ENCODE measurements around the gene ZNF628.

The ZNF628 gene

DNA sequence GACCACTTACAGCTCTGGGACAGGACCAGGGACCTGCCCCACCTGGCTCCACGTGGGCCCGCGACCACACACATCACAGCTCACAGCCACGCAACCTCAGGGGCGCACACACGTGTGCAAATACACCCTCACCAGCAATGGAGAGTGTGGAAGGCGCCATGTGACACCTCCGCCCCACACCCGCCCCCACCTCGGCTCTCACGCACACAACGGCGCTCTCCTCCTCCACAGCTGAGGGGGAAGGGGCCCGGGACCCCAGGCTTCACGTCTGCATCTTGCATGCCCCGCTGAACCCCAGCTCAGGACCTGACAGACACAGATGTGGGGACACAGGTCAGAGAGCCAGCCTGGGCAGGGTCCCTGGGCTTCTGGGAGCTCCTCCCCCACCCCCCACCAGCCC is 26.9 kb upstream of the ZNF628 start:
- TF ChIP-seq, protein P1, sequence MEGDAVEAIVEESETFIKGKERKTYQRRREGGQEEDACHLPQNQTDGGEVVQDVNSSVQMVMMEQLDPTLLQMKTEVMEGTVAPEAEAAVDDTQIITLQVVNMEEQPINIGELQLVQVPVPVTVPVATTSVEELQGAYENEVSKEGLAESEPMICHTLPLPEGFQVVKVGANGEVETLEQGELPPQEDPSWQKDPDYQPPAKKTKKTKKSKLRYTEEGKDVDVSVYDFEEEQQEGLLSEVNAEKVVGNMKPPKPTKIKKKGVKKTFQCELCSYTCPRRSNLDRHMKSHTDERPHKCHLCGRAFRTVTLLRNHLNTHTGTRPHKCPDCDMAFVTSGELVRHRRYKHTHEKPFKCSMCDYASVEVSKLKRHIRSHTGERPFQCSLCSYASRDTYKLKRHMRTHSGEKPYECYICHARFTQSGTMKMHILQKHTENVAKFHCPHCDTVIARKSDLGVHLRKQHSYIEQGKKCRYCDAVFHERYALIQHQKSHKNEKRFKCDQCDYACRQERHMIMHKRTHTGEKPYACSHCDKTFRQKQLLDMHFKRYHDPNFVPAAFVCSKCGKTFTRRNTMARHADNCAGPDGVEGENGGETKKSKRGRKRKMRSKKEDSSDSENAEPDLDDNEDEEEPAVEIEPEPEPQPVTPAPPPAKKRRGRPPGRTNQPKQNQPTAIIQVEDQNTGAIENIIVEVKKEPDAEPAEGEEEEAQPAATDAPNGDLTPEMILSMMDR (IDR thresholded peaks at IDR 0.05; ENCODE audit: low read depth, low read length, missing control alignments) = no peak
- H3K4me3 ChIP-seq (ENCODE audit: low read depth, low read length) = no peak overlapping the region
- DNase-seq (ENCODE audit: low read depth) = no peak

DNA sequence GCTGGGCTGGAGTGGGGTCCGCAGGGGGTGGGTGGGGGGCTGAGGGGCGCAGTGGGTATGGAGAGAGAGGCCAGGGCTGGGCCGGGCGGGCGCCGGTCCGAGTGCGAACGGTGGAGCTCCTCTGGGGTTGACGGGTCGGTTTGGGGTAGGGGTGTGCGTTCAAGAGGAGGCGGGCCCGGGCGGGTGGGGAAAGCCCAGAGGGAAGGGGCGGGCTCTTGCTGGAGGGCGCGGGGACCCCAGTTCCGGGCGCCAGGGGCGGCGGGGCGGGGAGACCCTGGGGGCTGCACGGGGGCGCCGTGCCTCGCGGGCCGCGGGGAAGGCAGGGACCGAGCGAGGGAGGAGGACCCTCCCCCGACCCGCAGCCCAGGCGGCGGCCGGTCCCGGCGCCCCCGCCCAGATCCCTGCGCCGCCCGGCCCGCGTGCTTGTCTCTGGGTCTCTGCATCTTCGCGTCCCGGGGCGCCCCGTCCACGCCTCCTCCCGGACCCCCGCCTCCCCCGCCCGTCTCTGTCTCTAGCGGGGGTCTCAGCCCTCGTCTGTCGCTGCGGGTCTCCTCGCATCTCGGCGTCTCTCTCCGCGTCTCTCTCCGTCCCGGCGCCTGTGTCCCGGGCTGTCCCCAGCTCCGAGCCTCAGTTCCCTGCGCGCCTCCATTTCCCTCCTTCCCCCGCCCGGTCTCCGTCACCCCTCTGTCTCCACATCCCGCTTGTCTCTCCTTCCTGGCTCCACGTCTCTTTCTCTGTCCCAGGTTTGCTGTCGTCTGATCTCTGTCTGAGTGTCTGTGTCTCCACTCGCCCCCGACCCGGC is 25.1 kb upstream of the ZNF628 start:
- TF ChIP-seq, protein P1 (IDR thresholded peaks at IDR 0.05; ENCODE audit: low read depth, low read length, missing control alignments) = no peak
- H3K4me3 ChIP-seq (ENCODE audit: low read depth, low read length) = no peak overlapping the region
- DNase-seq (ENCODE audit: low read depth) = no peak

DNA sequence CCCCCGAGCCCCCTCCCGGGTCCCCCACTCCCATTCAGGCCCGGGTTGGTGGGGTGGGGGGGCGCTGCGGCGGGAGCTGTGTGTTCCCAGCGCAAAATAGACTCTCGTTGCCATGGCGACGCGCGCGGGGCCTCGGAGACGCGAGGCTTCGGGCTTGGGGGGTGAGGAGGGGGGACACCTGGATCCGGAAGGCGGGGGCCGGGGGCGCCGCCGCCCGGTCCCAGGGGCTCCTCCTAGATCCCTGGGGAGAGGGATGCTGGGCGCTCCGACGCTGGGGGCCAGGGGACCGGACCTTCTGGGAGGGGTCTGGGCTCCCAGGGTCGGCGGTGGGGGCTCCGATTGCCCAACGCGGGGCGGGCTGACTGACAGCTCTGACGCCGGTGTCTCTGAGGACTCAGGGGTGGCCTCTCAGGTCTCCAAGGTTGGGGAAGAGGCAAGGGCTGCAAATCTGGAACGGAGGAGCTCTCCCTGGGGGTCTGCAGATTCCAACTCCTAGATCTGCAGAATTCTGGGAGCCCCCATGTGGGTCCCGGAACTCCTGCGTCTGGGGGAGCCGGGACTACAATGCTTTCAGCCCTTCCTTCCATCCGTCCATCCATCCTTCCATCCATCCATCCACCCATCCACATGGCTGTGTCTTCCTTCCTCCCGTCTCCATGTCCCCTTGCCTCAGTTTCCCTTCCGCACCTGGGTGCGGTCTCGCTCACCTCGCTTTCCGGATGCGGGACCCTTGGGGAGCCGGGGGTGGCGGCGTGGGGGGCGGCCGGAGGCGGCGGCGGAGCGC is 24.3 kb upstream of the ZNF628 start:
- TF ChIP-seq, protein P1 (IDR thresholded peaks at IDR 0.05; ENCODE audit: low read depth, low read length, missing control alignments) = no peak
- H3K4me3 ChIP-seq (ENCODE audit: low read depth, low read length) = no peak overlapping the region
- DNase-seq (ENCODE audit: low read depth) = no peak

DNA sequence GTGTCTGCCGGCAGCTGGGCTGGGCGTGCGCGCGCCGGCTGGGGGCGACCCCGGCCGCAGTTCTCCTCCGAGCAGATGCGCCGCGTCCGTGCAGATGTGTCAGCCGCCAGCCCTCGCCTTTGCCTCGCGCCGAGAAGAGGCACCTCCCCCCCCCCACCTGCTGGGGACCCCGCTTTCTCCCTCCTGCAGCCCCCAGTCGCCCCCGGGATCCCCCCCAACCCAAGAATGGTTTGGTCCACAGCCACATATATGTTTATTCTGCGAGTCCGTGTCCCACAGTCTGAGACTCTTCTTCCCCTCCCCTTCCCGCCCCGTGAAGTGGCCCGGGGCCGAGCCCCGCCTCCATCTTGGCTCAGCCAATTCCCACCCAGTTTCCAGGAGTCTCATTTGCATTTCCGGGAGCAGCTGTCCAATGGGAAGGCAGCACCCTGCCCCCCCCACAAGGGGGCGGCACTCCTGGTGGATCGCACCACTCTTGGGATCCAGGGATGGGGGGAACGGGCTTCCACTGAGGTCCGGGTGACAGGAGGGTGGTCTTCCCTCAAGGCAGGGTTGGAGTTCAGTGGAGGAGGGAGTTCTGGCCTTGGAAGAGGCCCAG is 23.6 kb upstream of the ZNF628 start:
- H3K4me3 ChIP-seq (ENCODE audit: low read depth, low read length) = no peak overlapping the region
- no peak for DNase-seq (ENCODE audit: low read depth)
- TF ChIP-seq, protein P1 (IDR thresholded peaks at IDR 0.05; ENCODE audit: low read depth, low read length, missing control alignments) = no peak

DNA sequence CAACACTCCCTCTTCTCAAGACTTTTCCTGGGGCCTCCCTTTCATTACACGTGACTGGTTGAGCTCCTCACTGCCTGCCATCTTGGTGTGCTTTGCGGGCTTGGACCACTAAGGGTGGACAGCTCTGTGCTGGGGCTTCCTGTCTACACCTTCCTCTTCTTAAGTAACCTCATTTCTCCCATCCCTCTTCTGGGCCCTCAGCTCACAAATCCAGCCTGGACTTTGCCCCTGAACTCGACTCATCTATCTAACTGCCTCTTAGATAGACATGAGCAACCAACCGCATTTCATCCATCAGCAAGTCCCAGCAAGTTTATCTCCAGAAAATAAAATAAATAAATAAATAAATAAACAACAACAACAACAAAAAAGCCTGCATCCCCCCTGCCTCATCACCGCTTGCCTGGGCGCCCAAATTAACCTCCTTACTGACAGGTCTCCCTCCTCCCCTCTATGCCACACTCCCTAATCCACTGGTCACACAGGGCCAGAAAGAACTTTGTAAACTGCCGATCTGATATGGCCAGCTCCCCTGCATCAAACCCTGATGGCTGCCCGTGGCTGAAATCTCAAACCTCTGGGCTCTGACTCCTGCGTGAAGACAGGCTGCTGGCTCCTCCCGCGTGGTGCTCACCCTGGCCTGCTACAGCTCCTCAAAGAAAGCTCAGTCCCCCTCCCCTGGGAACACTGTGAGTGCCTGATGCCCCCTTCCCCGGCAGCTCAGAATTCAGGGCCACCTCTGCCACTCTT is 22.7 kb upstream of the ZNF628 start:
- TF ChIP-seq, protein P1 (IDR thresholded peaks at IDR 0.05; ENCODE audit: low read depth, low read length, missing control alignments) = no peak
- no peak overlapping the region for H3K4me3 ChIP-seq (ENCODE audit: low read depth, low read length)
- no peak for DNase-seq (ENCODE audit: low read depth)

DNA sequence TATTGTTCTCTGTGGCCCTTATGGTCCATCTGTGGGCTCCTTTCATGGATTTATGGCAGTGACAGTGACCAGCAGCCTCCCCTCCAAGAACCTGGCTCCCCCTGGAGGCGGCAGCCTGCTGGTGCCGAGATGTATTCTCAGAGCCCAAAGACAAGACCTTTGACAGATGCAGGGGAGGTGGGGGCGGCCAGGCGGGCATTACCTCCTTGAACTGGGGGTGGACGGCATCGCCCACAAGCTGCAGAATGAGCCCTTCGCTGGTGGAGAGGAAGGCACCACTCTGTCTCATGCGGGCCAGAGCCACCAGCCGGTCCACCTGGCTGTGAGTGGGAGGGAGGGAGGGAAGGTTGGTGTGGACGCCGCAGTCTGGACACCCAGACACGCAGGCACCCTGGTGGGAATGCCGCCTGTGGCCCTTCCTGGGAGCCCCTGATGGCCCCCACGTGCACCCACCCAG is 21.6 kb upstream of the ZNF628 start:
- TF ChIP-seq, protein P1 (IDR thresholded peaks at IDR 0.05; ENCODE audit: low read depth, low read length, missing control alignments) = peak; percentile 75
- H3K4me3 ChIP-seq (ENCODE audit: low read depth, low read length) = no peak overlapping the region
- no peak for DNase-seq (ENCODE audit: low read depth)

Data from GM12864 (cell line).